ENCODE data around the gene GALNT9.

Gene GALNT9

GRCh38 chr12:132178801-132179401, 150.5 kb downstream of the GALNT9 start:
- DNase-seq = no peak

GRCh38 chr12:132178316-132178715, 151.1 kb downstream of the GALNT9 start:
- DNase-seq = no peak

- no peak for DNase-seq
Observed at GRCh38 chr12:132176920-132177551, 152.4 kb downstream of the GALNT9 start.

GRCh38 chr12:132176385-132176919, 152.9 kb downstream of the GALNT9 start:
- no peak for DNase-seq

- no peak for DNase-seq
Observed at GRCh38 chr12:132175496-132176384, 153.6 kb downstream of the GALNT9 start.

- no peak for DNase-seq
Observed at GRCh38 chr12:132174839-132175490, 154.4 kb downstream of the GALNT9 start.

- no peak for DNase-seq
Observed at GRCh38 chr12:132174015-132174838, 155.2 kb downstream of the GALNT9 start.

GRCh38 chr12:132173135-132174014, 156.0 kb downstream of the GALNT9 start:
- DNase-seq = no peak

- no peak for DNase-seq
Observed at GRCh38 chr12:132172619-132173018, 156.8 kb downstream of the GALNT9 start.

- no peak for DNase-seq
Observed at GRCh38 chr12:132171968-132172521, 157.3 kb downstream of the GALNT9 start.

GRCh38 chr12:132171293-132171967, 158.0 kb downstream of the GALNT9 start:
- DNase-seq = no peak

- DNase-seq = no peak
Observed at GRCh38 chr12:132170637-132171292, 158.6 kb downstream of the GALNT9 start.

- no peak for DNase-seq
Observed at GRCh38 chr12:132170094-132170636, 159.2 kb downstream of the GALNT9 start.

GRCh38 chr12:132169376-132169775, 160.0 kb downstream of the GALNT9 start:
- no peak for DNase-seq

- DNase-seq = no peak
Observed at GRCh38 chr12:132168311-132169031, 160.9 kb downstream of the GALNT9 start.

- no peak for DNase-seq
Observed at GRCh38 chr12:132167611-132168310, 161.6 kb downstream of the GALNT9 start.

- no peak for DNase-seq
Observed at GRCh38 chr12:132166801-132167591, 162.4 kb downstream of the GALNT9 start.

Measured in NCI-H1694 treated with DMSO at 0.1 percent for 48 hours (cell line).